ENCODE measurements around the gene F11. TPM values are rescaled to one million over a fixed set of nuclear protein-coding genes. Genes with fewer than 3 reads are reported as not detected.

Gene F11
- total RNA-seq, 1 experiment from 2014 or later = not detected

DNA sequence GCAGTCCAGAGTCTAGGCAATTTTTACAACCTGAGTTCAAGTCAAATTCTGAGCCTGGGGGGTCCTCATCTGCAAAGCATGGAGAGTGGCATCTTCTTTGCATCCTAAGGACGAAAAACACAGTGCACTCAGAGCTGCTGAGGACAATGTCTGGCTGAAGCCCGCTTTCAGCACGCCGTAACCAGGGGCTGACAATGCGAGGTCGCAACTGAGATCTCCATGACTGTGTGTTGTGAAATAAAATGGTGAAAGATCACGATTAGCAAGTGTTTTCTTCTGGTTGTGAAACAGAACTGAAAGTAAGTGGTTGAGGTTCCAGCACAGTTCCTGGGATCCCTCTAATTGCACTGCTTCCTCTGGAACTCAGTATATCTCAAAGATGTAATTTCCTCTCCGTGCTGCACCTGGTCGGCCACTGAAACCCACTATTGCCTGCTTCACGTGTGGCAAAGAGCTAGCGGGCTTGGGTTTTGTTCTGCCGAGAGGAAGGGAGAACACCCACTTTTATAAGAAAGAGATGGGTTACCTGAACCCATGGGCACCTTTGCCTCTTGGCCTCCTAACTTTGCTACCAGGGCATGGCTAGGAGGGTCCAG is 7.7 kb upstream of the F11 start:
- Histone ChIP-seq H3K4me3 (ENCODE audit: low read depth, low read length) (no peak overlapping the region), H3K4me1 (no peaks in the 10 kb centered on the region), H3K36me3 (ENCODE audit: control insufficient read depth, insufficient read depth, low read length) (no peaks in the 10 kb centered on the region), H3K27me3 (replicated peaks; ENCODE audit: control insufficient read depth, insufficient read depth, low read length) (no peaks in the 10 kb centered on the region), H3K9me3 (no peaks in the 10 kb centered on the region)
- H3K9me3 Mint-ChIP-seq (ENCODE audit: unreplicated experiment) = no peaks in the 10 kb centered on the region
- TF ChIP-seq, protein P1, sequence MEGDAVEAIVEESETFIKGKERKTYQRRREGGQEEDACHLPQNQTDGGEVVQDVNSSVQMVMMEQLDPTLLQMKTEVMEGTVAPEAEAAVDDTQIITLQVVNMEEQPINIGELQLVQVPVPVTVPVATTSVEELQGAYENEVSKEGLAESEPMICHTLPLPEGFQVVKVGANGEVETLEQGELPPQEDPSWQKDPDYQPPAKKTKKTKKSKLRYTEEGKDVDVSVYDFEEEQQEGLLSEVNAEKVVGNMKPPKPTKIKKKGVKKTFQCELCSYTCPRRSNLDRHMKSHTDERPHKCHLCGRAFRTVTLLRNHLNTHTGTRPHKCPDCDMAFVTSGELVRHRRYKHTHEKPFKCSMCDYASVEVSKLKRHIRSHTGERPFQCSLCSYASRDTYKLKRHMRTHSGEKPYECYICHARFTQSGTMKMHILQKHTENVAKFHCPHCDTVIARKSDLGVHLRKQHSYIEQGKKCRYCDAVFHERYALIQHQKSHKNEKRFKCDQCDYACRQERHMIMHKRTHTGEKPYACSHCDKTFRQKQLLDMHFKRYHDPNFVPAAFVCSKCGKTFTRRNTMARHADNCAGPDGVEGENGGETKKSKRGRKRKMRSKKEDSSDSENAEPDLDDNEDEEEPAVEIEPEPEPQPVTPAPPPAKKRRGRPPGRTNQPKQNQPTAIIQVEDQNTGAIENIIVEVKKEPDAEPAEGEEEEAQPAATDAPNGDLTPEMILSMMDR (IDR thresholded peaks at IDR 0.05; ENCODE audit: insufficient read depth in 1 of 2, low read depth in 1 of 2, low read length in 1 of 2, severe bottlenecking in 1 of 2, unreplicated experiment in 1 of 2) = no peak
- H3K27me3 Mint-ChIP-seq (ENCODE audit: insufficient read depth, unreplicated experiment) = peaks cover 6% of the 10 kb centered on the region
- no peak overlapping the region for H3K27ac Mint-ChIP-seq (ENCODE audit: unreplicated experiment)
- ChIA-PET CTCF (no interaction called here), POLR2A (no interaction called here)
- no peaks in the 10 kb centered on the region for H3K4me1 Mint-ChIP-seq (ENCODE audit: low read depth, unreplicated experiment)
- H3K4me3 Mint-ChIP-seq (ENCODE audit: unreplicated experiment) = no peak overlapping the region
- DNase-seq = no peak
- intact Hi-C loops (cut with micrococcal nuclease; ENCODE audit: unreplicated experiment) = no loop called here
- BruUV-seq (replicated peaks) = no TSS peak
- H3K36me3 Mint-ChIP-seq (ENCODE audit: insufficient read depth, unreplicated experiment) = no peaks in the 10 kb centered on the region

DNA sequence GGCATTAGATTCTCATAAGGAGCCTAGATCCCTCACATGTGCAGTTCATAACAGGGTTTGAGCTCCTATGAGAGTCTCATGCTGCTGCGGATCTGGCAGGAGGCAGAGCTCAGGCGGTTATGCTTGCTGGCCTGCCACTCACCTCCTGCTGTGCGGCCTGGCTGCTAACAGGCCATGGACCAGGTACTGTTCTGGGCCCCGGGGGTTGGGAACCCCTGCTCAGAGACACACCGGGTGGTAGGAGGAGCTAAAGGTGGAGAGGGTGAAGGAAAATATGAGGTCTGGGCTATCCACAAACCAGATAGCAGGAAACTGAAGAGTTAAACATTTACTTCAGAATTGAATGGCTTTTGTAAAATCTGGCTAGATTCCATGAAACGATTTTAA is 5.9 kb upstream of the F11 start:
- POLR2A ChIA-PET = no interaction called here
- CTCF ChIA-PET = no interaction called here
- no TSS peak for BruUV-seq (replicated peaks)
- intact Hi-C loops (cut with micrococcal nuclease; ENCODE audit: unreplicated experiment) = no loop called here
- no peaks in the 10 kb centered on the region for H3K9me3 ChIP-seq
- Mint-ChIP-seq H3K27me3 (ENCODE audit: insufficient read depth, unreplicated experiment) (peaks cover 2% of the 10 kb centered on the region), H3K36me3 (ENCODE audit: insufficient read depth, unreplicated experiment) (no peaks in the 10 kb centered on the region), H3K4me3 (ENCODE audit: unreplicated experiment) (no peak overlapping the region), H3K4me1 (ENCODE audit: low read depth, unreplicated experiment) (no peaks in the 10 kb centered on the region), H3K9me3 (ENCODE audit: unreplicated experiment) (no peaks in the 10 kb centered on the region), H3K27ac (ENCODE audit: unreplicated experiment) (no peak overlapping the region)
- no peaks in the 10 kb centered on the region for H3K4me1 ChIP-seq
- no peaks in the 10 kb centered on the region for H3K36me3 ChIP-seq (ENCODE audit: control insufficient read depth, insufficient read depth, low read length)
- TF ChIP-seq, protein P1 (IDR thresholded peaks at IDR 0.05; ENCODE audit: insufficient read depth in 1 of 2, low read depth in 1 of 2, low read length in 1 of 2, severe bottlenecking in 1 of 2, unreplicated experiment in 1 of 2) = no peak
- H3K4me3 ChIP-seq (ENCODE audit: low read depth, low read length) = no peak overlapping the region
- DNase-seq = no peak
- H3K27me3 ChIP-seq (replicated peaks; ENCODE audit: control insufficient read depth, insufficient read depth, low read length) = no peaks in the 10 kb centered on the region

DNA sequence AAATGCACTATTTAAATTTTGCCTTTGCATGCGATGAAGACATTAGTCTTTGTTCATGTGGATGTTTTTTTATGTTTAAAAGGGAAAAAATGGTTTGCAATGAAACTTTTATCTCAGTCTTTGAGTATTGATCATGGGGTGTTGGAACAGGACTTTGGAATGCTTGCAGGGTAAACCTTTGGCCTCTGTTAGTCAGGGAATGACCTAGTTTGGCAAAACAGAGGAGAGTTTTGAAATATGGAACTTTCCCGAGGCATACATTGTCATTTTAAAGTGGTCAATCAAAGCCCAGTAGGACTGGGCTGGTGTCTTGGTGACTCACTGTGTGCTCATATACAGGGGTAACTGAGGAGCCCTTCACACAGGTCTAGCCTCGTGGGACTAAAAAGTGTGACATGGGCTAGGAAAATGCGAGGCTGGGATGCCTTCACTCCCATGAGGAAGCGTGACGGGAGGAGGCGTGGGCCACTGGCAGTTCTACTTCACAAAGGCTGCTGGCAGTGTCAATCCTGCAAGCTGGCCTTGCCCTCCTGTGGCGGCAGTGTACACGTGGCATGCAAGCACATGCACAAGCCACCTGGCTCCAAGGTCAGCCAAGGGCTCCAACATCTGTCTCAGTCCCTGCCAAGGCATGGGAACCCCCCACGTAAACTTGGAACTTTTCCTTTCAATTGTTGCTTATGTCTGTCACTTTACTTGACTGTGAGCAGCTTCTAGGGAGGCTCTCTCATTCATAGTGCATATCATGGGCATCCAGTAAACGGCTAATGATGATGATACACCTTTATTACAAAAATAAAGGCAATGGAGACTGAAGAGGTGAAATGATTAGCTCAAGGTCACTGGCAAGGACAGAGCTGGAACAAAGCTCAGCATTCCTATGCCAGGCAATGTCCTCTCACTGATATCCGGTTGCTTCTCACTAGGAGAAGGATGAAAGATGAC is 5.2 kb upstream of the F11 start:
- TF ChIP-seq, protein P1 (IDR thresholded peaks at IDR 0.05; ENCODE audit: insufficient read depth in 1 of 2, low read depth in 1 of 2, low read length in 1 of 2, severe bottlenecking in 1 of 2, unreplicated experiment in 1 of 2) = no peak
- Mint-ChIP-seq H3K4me1 (ENCODE audit: low read depth, unreplicated experiment) (no peaks in the 10 kb centered on the region), H3K4me3 (ENCODE audit: unreplicated experiment) (no peak overlapping the region), H3K9me3 (ENCODE audit: unreplicated experiment) (no peaks in the 10 kb centered on the region), H3K27me3 (ENCODE audit: insufficient read depth, unreplicated experiment) (peaks cover 2% of the 10 kb centered on the region), H3K36me3 (ENCODE audit: insufficient read depth, unreplicated experiment) (no peaks in the 10 kb centered on the region), H3K27ac (ENCODE audit: unreplicated experiment) (no peak overlapping the region)
- Histone ChIP-seq H3K4me3 (ENCODE audit: low read depth, low read length) (no peak overlapping the region), H3K27me3 (replicated peaks; ENCODE audit: control insufficient read depth, insufficient read depth, low read length) (no peaks in the 10 kb centered on the region), H3K4me1 (no peaks in the 10 kb centered on the region), H3K9me3 (no peaks in the 10 kb centered on the region), H3K36me3 (ENCODE audit: control insufficient read depth, insufficient read depth, low read length) (no peaks in the 10 kb centered on the region)
- ChIA-PET POLR2A (no interaction called here), CTCF (no interaction called here)
- no TSS peak for BruUV-seq (replicated peaks)
- intact Hi-C loops (cut with micrococcal nuclease; ENCODE audit: unreplicated experiment) = no loop called here
- no peak for DNase-seq

Data from Caco-2 (cell line).